ENCODE results near the gene VAPA. TPM values are rescaled to one million over a fixed set of nuclear protein-coding genes. Genes with fewer than 3 reads are reported as not detected.

The VAPA gene
- total and polyA plus RNA-seq, 4 experiments from 2014 or later, result 113 to 280 (median 161) TPM

DNA sequence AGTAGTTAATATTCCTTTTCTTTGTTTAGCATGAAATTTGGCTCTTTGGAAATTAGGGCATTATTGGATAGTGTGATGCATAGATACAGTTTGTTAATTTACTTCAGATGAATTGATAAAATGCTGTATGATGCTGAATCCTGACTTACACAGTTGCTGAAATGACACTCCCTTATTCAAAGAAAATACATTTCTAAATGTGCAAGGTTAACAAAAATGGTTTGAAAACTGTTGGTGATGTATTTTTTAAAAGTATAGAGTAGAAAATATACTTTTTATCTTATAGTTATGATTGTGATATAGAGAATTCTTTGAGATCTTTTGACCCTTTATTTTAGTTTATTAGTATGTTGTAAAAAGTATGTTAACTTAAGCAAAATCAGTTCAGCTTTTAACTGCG is 27.8 kb downstream of the VAPA start:
- ChIA-PET POLR2A (ENCODE audit: partially characterized antibody) (no interaction called here), CTCF (ENCODE audit: partially characterized antibody) (no interaction called here)
- H3K27ac ChIP-seq (ENCODE audit: low read depth, low read length), result no peak overlapping the region
- Mint-ChIP-seq H3K36me3 (peaks cover 49 to 67% of the 10 kb centered on the region in 2 donors), H3K9me3 (no peaks in the 10 kb centered on the region), H3K4me3 (no peak overlapping the region), H3K27me3 (no peaks in the 10 kb centered on the region), H3K4me1 (peaks cover 0 to 10% (median 6%) of the 10 kb centered on the region in 4 donors), H3K27ac (no peak overlapping the region)
- no peak for DNase-seq
- intact Hi-C loops (cut with micrococcal nuclease), result no loop called here
- H3K4me3 ChIP-seq (ENCODE audit: low read length in 2 of 2), result no peak overlapping the region
- no peaks in the 10 kb centered on the region for H3K27me3 ChIP-seq (ENCODE audit: insufficient read depth, low read length)
- no peaks in the 10 kb centered on the region for H3K4me1 ChIP-seq (ENCODE audit: insufficient read depth, low read length)
- peaks cover 47% of the 10 kb centered on the region for H3K36me3 ChIP-seq (ENCODE audit: insufficient read depth, low read length)
- no peaks in the 10 kb centered on the region for H3K9me3 ChIP-seq (ENCODE audit: control insufficient read depth in 1 of 2, low read length in 2 of 2)

DNA sequence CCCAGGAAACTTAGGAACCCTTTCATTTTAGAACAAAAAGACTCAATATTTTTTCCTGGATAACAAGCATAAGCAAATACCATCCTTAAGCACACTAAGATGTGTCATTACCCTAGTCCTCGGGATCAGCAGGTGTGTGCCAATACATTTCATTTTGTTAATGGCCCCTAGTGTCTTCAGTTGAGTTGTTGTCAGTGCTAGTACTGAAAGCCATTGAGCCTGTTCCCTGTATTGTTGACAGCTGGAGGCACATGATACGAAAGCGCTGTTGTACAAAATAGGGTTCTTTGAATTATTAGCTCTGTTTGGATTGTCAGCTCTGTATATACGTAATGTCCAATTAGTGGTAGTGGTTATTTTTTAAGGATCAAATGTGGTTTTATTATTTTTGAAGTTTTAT is 29.5 kb downstream of the VAPA start:
- Histone ChIP-seq H3K27ac (ENCODE audit: low read depth, low read length) (no peak overlapping the region), H3K9me3 (ENCODE audit: control insufficient read depth in 1 of 2, low read length in 2 of 2) (no peaks in the 10 kb centered on the region), H3K36me3 (ENCODE audit: insufficient read depth, low read length) (peaks cover 43% of the 10 kb centered on the region), H3K27me3 (ENCODE audit: insufficient read depth, low read length) (no peaks in the 10 kb centered on the region), H3K4me3 (ENCODE audit: low read length in 2 of 2) (no peak overlapping the region), H3K4me1 (ENCODE audit: insufficient read depth, low read length) (no peaks in the 10 kb centered on the region)
- no peak overlapping the region for H3K4me3 Mint-ChIP-seq
- H3K9me3 Mint-ChIP-seq, result no peaks in the 10 kb centered on the region
- peaks cover 0 to 10% (median 6%) of the 10 kb centered on the region in 4 donors for H3K4me1 Mint-ChIP-seq
- intact Hi-C loops (cut with micrococcal nuclease), result no loop called here
- ChIA-PET CTCF (ENCODE audit: partially characterized antibody) (no interaction called here), POLR2A (ENCODE audit: partially characterized antibody) (interaction anchor here (1.4 kb wide), 1 partner anchor 30 kb away, joined by 3 read pairs; the partner anchor contains the start of gene VAPA)
- H3K36me3 Mint-ChIP-seq, result peaks cover 49 to 62% of the 10 kb centered on the region in 2 donors
- H3K27ac Mint-ChIP-seq, result peak overlapping the region in 1 of 7 donors; percentile 22
- H3K27me3 Mint-ChIP-seq, result no peaks in the 10 kb centered on the region
- no peak for DNase-seq

DNA sequence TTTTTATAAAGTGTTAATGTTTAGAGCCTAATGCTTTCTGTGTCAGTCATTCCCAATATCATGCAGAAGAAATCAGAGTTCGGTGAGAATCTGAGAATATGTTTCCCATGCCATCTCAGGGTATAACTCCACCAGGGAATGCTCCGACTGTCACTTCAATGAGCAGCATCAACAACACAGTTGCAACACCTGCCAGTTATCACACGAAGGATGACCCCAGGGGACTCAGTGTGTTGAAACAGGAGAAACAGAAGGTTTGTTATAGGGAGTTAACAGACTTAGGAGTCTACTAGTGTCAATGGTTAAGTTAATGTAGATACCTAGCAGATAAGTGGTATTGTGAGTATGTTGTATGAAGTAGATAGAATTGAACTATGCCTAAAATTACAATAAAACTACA is 31.0 kb downstream of the VAPA start:
- ChIA-PET CTCF (ENCODE audit: partially characterized antibody) (no interaction called here), POLR2A (ENCODE audit: partially characterized antibody) (no interaction called here)
- no peak for DNase-seq
- Histone ChIP-seq H3K36me3 (ENCODE audit: insufficient read depth, low read length) (peaks cover 35% of the 10 kb centered on the region), H3K27ac (ENCODE audit: low read depth, low read length) (no peak overlapping the region), H3K9me3 (ENCODE audit: control insufficient read depth in 1 of 2, low read length in 2 of 2) (no peaks in the 10 kb centered on the region), H3K27me3 (ENCODE audit: insufficient read depth, low read length) (no peaks in the 10 kb centered on the region), H3K4me3 (ENCODE audit: low read length in 2 of 2) (no peak overlapping the region), H3K4me1 (ENCODE audit: insufficient read depth, low read length) (no peaks in the 10 kb centered on the region)
- peaks cover 54 to 59% of the 10 kb centered on the region in 2 donors for H3K36me3 Mint-ChIP-seq
- intact Hi-C loops (cut with micrococcal nuclease), result no loop called here
- H3K27ac Mint-ChIP-seq, result no peak overlapping the region
- no peaks in the 10 kb centered on the region for H3K27me3 Mint-ChIP-seq
- no peak overlapping the region for H3K4me3 Mint-ChIP-seq
- H3K9me3 Mint-ChIP-seq, result no peaks in the 10 kb centered on the region
- peaks cover 2 to 10% (median 8%) of the 10 kb centered on the region in 4 donors for H3K4me1 Mint-ChIP-seq

GRCh38 chr18:9946831-9947230 is 33.0 kb downstream of the VAPA start:
- H3K4me1 ChIP-seq (ENCODE audit: insufficient read depth, low read length), result no peaks in the 10 kb centered on the region
- Mint-ChIP-seq H3K4me3 (no peak overlapping the region), H3K27me3 (no peaks in the 10 kb centered on the region), H3K4me1 (peaks cover 5 to 13% (median 9%) of the 10 kb centered on the region in 4 donors), H3K27ac (no peak overlapping the region), H3K36me3 (peaks cover 62 to 67% of the 10 kb centered on the region in 2 donors), H3K9me3 (no peaks in the 10 kb centered on the region)
- no peaks in the 10 kb centered on the region for H3K27me3 ChIP-seq (ENCODE audit: insufficient read depth, low read length)
- intact Hi-C loops (cut with micrococcal nuclease), result no loop called here
- H3K36me3 ChIP-seq (ENCODE audit: insufficient read depth, low read length), result peaks cover 36% of the 10 kb centered on the region
- H3K9me3 ChIP-seq (ENCODE audit: control insufficient read depth in 1 of 2, low read length in 2 of 2), result no peaks in the 10 kb centered on the region
- ChIA-PET POLR2A (ENCODE audit: partially characterized antibody) (no interaction called here), CTCF (ENCODE audit: partially characterized antibody) (no interaction called here)
- H3K27ac ChIP-seq (ENCODE audit: low read depth, low read length), result no peak overlapping the region
- no peak overlapping the region for H3K4me3 ChIP-seq (ENCODE audit: low read length in 2 of 2)
- DNase-seq, result no peak

DNA sequence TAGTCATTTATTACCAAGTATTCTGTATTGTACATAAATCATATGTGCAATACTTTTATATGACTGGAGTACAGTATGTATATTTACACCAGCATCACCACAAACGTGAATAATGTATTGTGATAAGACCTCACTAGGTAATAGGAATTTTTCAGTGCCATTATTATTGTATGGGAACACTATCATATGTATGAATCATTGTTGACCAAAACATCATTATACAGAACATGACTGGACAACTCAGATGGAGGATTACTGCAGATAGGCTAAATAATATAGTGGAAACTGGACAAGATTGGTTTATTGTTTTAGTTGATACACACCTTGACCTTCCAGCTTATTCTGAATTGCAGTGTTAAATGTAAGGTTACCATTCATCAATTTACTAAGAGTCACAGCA is 33.4 kb downstream of the VAPA start:
- Mint-ChIP-seq H3K36me3 (peaks cover 66 to 69% of the 10 kb centered on the region in 2 donors), H3K4me3 (no peak overlapping the region), H3K4me1 (peaks cover 5 to 13% (median 10%) of the 10 kb centered on the region in 4 donors), H3K27ac (no peak overlapping the region), H3K27me3 (no peaks in the 10 kb centered on the region), H3K9me3 (no peaks in the 10 kb centered on the region)
- H3K36me3 ChIP-seq (ENCODE audit: insufficient read depth, low read length), result peaks cover 38% of the 10 kb centered on the region
- H3K27ac ChIP-seq (ENCODE audit: low read depth, low read length), result no peak overlapping the region
- POLR2A ChIA-PET (ENCODE audit: partially characterized antibody), result no interaction called here
- H3K9me3 ChIP-seq (ENCODE audit: control insufficient read depth in 1 of 2, low read length in 2 of 2), result no peaks in the 10 kb centered on the region
- intact Hi-C loops (cut with micrococcal nuclease), result no loop called here
- no peaks in the 10 kb centered on the region for H3K4me1 ChIP-seq (ENCODE audit: insufficient read depth, low read length)
- no peaks in the 10 kb centered on the region for H3K27me3 ChIP-seq (ENCODE audit: insufficient read depth, low read length)
- DNase-seq, result no peak
- no peak overlapping the region for H3K4me3 ChIP-seq (ENCODE audit: low read length in 2 of 2)
- CTCF ChIA-PET (ENCODE audit: partially characterized antibody), result no interaction called here

DNA sequence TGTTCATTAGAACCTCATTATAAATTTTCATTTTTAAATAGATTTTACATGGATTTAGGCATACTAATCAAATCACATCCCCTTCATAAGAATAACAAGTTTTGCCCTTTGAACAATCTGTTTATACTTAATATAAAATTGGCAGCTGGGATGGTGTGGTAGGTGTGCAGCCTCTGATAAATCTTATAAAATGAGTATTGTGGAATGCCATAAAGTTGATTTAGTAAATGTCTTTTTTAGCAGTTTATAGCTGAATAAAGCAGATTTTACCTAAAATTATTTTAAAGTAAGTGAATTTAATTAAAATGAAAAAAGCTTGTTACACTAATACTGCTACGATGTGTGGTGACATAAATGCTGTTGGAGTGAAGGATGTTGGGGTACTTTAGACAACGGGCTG is 35.5 kb downstream of the VAPA start:
- no peaks in the 10 kb centered on the region for H3K9me3 ChIP-seq (ENCODE audit: control insufficient read depth in 1 of 2, low read length in 2 of 2)
- Mint-ChIP-seq H3K36me3 (peaks cover 72 to 75% of the 10 kb centered on the region in 2 donors), H3K4me1 (peaks cover 5 to 12% (median 8%) of the 10 kb centered on the region in 4 donors), H3K9me3 (no peaks in the 10 kb centered on the region), H3K27ac (peak overlapping the region in 1 of 7 donors; percentile 16), H3K4me3 (no peak overlapping the region), H3K27me3 (no peaks in the 10 kb centered on the region)
- intact Hi-C loops (cut with micrococcal nuclease), result no loop called here
- H3K36me3 ChIP-seq (ENCODE audit: insufficient read depth, low read length), result peaks cover 45% of the 10 kb centered on the region
- no peaks in the 10 kb centered on the region for H3K27me3 ChIP-seq (ENCODE audit: insufficient read depth, low read length)
- no peaks in the 10 kb centered on the region for H3K4me1 ChIP-seq (ENCODE audit: insufficient read depth, low read length)
- CTCF ChIA-PET (ENCODE audit: partially characterized antibody), result interaction anchor here (0.8 to 1.1 kb wide), 2 partner anchors 21 to 22 kb away, joined by 3 to 4 read pairs; no protein-coding TSS in a partner anchor
- DNase-seq, result no peak
- H3K4me3 ChIP-seq (ENCODE audit: low read length in 2 of 2), result no peak overlapping the region
- POLR2A ChIA-PET (ENCODE audit: partially characterized antibody), result no interaction called here
- H3K27ac ChIP-seq (ENCODE audit: low read depth, low read length), result no peak overlapping the region

GRCh38 chr18:9949861-9950260 is 36.0 kb downstream of the VAPA start:
- Mint-ChIP-seq H3K36me3 (peaks cover 68 to 76% of the 10 kb centered on the region in 2 donors), H3K9me3 (no peaks in the 10 kb centered on the region), H3K27me3 (no peaks in the 10 kb centered on the region), H3K4me3 (no peak overlapping the region), H3K4me1 (peaks cover 5 to 12% (median 8%) of the 10 kb centered on the region in 4 donors), H3K27ac (peak overlapping the region in 1 of 7 donors; percentile 16)
- POLR2A ChIA-PET (ENCODE audit: partially characterized antibody), result no interaction called here
- Histone ChIP-seq H3K27ac (ENCODE audit: low read depth, low read length) (no peak overlapping the region), H3K4me3 (ENCODE audit: low read length in 2 of 2) (no peak overlapping the region), H3K36me3 (ENCODE audit: insufficient read depth, low read length) (peaks cover 45% of the 10 kb centered on the region), H3K27me3 (ENCODE audit: insufficient read depth, low read length) (no peaks in the 10 kb centered on the region), H3K4me1 (ENCODE audit: insufficient read depth, low read length) (no peaks in the 10 kb centered on the region), H3K9me3 (ENCODE audit: control insufficient read depth in 1 of 2, low read length in 2 of 2) (no peaks in the 10 kb centered on the region)
- intact Hi-C loops (cut with micrococcal nuclease), result no loop called here
- CTCF ChIA-PET (ENCODE audit: partially characterized antibody), result interaction anchor here (0.8 to 2.0 kb wide), 3 partner anchors 21 to 35 kb away, joined by 3 to 5 read pairs (median 4); no protein-coding TSS in a partner anchor
- DNase-seq, result no peak
